NCI-H1105 (cell line): ENCODE measurements around the gene NCOA6.
A peak's percentile ranks its signal among the peaks of the same experiment; 100 is the strongest.

Experiments
- DNase-seq: peaks from one replicate; lab custom pipeline; 2025; lab: John Stamatoyannopoulos, UW

The NCOA6 gene

DNA sequence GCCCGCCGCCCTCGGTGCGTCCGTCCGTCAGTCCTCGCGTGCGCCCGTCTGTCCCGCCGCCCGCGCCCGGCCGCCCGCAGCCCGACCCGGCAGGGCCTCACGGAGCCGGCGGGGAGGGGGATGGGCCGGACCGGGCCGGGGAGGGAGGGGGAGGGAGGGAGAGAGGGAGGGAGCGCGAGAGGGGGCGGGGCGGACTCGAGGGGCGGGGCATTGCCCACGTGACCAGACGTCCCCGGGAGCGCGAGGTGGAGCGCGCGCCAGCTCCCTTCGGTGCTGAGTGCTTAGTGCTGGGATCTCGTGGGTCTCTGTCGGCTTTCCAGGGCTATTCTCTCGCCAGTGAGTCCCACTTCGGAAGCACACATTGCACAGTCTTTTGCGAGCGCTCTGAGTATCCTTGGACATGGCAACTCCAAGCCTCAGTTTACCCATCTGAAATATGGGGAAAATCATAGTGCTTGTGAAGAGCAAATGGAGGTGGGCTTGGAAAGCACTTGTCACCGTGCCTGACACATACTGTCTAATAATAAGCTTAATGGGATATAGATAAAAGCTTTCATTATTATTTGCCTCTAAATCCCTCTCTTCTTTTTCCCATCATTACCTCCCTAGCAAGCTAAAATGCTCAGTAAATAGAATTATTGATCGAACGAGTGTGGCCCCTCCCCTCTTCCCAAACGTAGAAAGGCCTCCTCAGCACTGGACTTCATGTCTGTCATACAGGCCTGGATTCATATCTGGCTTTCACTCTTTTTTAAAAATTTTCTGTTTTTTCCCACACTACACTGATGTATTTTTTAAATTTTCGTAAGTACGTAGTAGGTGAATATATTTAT lies at the start of gene NCOA6:
Gene NCOA6 (minus strand): TSS at position 122 of the 833 bp plus-strand sequence. CDS start 43,296 bp downstream, outside the sequence.
- DNase-seq: peak; percentile 84

DNA sequence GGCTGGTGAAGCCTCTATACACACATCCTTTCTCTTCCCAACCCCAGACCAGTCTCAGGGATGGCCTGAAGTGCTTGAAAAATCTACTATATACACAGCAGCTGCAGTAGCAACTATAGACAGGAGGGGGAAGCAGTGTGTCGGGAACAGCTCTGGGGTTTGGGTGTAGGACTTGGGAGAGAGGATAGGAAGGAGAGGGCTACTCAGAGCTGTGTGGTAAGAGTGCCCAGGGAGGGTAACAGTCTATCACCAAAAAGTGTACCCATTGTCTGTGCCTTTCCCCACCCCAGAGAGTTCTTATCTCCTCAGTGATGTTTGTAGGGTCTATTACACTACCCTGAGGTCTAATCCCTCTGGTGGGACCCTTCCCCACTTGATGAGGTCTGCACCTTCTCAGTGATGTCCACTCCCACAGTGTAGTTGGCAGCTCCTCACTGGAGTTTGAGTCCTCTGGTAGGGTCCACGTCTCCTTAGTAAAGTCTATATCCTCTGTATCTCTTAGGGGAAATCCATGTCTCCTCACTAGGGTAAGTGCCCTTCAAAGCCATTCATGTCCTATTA lies 48.7 kb upstream of the NCOA6 start:
- peak; percentile 48 for DNase-seq

DNA sequence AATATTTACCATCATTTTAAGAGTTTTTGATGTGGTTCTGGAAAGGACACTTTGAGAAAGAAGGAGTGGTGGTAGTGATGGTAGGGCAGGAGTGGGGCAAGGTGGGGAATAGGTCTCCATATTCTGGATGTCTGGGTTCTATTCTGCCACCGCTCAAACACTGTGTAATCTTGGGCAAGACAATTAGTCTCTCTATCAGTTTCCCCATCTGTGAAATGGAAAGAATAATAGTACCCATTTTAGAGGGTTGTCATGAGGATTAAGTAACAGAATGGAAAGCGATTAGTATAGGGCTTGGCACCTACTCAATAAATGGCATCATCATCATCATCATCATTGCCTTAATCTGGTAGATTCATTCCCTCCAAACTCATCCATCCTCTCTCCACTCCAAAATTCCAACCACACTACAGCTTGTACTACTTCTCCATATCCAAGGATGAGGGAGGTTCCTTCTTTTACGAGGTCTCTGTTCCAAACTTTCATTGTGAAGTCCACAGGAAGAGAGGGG lies 48.2 kb upstream of the NCOA6 start:
- no peak for DNase-seq

DNA sequence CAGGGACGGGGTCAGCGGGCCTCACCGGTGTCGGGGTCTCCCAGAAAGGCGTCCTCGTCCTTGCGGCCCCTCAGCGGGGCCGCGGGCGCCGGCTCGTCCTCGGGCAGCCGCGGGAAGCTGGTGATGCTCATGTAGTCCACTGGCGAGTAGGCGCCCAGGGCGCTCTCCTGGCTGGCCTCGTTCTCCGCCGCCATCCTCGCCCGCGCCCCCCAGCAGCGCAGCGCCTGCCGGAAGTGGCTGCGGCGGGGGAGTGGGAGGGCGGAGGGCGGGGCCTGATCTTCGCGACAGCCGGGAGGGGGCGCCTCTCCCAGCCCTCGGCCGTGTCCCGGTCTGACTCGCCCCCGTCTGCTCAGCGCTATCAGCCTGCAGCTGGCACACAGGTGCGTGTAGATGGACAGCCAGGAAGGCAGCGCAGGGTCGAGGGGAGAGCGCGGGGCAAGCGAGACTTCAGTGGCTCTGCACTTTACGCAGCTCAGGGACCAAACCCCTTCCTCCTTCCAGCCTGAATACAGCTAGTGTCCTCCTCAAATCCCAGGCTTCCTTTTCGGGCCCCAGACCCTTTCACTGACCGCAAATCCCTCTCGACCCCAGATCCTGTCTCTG lies 47.3 kb upstream of the NCOA6 start, which contains the start of gene GGT7:
Gene GGT7 (minus strand): TSS at position 235 of the 603 bp plus-strand sequence. CDS start 41 bp downstream, at position 194.
- peak; percentile 85 for DNase-seq

DNA sequence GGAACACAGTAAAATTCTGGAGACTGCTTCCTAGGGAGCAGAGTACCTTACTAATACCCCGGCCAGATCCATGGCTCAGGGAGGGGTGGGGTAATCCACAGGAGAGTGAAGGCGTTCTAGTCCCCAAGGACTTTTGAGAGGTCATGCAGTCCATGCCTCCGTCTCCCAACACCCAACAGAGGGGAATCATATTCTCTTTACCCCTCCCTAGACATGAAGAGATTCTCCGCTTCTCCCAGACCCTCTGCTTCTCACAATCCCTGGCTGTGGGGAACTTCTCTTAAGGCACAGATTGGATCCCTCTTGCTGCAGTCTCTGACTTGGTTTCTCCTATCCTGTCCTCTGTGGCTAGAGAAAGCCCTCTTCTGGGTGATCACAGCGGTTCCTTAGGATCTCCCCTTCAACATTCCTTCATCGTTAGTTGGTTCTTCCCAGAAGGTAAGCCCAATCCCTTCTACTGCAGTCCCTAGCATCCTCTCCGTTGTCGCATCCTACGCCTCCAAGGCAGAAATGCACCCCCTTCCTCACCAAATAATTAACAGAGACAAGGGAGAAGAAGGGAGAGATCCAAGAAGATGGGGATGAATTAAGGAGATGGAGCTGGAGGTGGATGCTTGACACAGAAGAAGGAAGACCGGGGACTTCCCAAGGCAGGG lies 46.6 kb upstream of the NCOA6 start:
- DNase-seq: no peak

DNA sequence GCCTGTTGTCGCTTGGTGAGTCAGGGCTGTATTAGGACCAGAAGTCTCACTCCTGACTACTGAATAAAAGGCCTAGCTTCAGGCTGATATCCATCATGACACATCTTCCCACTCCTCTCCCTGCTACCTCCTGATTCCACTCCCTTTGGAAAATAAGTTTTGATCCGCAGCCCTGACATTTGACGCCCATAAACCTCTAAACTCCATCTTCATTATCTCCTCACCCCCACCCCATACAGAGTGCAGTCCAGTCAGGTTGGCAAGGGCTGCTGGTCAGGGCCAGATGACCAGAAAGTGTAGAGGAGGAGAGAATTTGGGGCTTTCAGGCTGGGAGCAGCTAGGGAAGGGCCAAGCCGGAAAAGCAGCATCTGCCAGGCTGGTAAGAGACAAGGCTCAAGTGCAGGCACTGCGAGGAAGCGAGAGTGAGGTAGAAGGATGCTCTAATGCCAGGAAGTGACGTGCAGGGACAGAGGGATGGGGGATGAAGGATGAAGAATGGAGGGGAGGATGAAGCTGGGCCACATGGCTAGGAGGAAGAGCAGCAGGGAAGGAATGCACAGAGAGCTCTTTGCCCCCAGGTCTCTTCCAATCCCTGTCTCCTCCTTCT lies 46.0 kb upstream of the NCOA6 start:
- DNase-seq: no peak

DNA sequence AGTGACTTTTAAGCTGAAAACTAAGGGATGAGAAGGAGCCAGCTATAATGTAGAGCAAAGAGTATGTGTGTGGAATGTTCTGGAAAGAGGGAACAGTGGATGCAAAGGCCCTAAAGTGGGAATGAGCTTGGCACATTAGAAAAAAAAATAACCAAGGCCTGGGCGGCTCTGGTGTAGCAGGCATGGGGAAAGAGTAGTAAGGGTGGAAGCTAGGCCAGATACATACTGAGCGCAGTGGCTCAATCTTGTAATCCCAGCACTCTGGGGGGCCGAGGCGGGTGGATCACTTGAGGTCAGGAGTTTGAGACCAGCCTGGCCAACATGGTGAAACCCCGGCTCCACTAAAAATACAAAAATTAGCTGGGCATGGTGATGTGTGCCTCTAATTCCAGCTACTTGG lies 38.8 kb upstream of the NCOA6 start:
- no peak for DNase-seq

DNA sequence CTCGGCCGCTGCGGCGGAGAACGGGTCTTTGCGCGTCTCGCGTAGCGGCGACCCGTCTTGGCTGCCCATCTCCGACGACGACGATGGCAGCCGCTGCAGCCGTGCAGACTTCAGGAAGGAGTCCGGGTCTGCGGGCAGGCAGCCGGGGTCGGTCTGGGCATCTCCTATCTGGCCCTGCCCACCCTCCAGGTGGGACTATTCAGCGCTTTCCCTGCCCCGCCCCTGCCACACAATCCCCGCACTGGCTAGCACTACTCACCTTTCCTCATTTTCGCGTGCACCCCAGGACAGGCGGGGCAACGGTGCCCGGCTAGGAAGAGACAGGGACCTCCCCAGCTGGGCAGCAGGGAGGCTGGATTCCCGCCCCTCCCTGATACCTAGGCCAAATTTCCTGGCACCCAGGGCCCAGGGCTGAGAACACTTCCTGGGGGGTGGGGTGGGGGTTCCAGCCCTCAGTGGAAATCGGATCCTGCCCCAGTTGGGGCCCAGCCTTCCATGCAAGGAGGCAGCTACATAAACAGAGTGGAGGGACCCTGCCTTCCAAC lies 38.0 kb upstream of the NCOA6 start:
- no peak for DNase-seq

DNA sequence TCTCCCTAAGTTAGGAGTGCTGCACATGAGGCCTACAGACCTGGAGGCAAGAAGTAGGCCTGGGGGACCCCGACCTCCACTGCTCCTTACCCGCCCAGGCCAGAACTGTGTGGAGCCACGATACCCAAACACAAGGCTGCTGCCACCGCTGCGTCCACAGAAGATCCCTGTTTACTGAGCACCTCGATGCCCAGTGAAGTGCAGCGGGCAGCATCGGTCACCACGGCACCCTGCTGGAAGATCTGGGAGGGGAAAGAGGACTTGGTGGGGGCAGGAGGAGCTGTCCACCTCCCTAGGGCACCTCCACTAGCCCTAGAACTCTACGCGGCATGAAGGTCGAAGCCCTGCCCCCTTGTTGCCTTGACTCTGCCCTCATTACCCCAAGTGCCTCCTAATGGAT lies 37.3 kb upstream of the NCOA6 start:
- no peak for DNase-seq

DNA sequence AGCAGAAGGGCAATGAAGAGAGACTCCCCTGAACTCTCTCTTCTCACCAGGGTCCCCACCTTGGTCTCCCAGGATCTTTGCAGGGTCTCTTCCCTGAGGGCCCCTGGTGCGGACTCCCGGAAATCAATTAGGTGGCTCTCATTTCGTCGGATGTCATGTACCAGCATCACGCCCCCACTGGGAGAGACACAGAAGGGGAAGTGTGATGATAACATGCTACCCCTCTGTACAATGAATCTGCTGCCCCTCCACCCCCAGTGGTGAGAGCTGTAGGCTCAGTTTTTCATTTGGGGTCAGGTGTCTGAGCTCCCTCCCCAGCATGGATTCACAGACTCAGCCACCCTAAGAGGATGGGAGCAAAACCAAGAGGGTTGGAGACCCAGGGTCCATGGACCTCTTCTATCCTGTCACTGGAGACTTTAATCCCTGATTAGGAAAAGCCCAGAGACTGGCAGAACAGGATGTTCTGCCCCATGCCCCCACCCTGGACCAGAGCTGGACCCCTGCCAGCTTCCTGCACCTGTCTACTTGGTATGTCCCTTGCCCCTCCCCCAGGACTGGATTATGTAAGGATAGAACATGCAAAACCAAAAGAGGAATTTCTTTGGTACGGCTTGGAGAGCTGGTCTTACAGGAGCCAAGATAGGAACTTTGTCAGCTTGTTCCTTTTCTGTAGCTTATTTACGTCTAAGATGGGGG lies 36.1 kb upstream of the NCOA6 start:
- DNase-seq: peak; percentile 31

DNA sequence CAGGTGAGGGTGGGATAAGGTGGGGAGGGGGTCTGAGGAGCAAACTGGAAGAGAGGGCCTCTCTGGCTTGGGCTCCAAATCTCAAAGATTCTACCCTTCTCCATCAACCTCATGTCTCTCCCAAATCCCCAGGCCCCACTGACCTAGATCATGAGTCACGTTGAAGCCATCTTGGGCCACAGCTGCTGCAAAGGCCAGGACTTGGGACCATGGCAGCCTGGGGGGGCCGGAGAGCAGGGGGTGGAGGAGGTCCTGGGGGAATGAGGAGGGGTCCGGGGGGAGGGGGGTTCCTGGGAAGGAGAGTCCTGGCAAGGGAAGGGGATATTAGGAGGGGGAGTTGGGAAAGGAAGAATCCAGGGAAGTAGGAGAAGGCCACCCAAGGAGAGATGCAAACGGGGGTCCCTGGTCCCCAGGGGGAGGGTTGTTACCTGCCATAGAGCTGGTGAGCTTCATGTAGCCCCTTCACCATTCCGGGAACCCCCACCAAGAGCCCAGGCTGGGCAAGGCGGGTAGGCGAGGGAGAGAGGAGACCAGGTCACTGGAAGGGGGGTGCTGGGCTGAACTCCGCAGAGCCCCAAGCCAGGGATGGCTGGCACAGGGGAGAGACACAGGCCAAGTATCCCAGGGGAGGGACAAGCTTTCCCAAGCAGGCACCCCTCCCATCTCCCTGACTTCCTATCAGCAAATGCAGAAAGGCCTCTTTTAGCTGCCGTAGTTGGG lies 34.5 kb upstream of the NCOA6 start:
- no peak for DNase-seq

DNA sequence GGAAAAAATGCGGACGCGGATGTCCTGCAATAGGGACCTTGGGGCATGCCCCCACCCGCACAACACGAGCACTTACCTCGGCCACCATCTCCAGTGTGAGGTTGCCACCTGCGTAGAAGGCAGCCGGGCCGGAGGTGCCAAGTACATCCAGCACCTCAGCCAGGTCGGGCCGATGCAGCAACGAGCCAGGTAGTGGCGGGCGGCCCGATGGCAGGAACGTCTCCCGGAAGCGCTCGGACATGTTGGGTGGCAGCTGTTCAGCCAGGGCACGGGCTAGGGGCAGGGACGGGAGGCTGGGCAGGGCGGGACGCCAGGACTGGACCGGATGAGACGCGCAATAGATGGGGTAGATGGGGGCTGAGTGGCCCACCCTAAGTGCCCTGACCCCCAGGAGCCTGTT lies 33.9 kb upstream of the NCOA6 start:
- DNase-seq: no peak

DNA sequence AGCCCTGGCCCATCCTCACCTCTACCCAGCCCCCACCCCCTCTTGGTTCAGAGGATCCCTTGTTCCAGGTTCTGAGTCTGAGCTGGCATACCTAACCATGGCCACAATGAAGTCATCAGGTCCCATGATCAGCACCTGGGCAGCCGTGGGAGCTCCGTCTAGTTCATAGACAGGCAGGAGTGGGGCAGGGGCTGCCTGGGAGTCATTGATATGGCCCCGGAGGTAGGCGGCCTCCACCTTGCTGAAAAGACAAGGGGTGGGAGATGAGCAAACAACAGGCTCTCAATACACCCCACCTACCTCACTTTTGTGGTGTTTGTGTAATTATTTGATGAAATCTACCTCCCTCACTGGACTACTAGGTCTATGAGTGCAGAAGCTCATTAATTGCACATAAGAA lies 26.8 kb upstream of the NCOA6 start:
- DNase-seq: no peak

DNA sequence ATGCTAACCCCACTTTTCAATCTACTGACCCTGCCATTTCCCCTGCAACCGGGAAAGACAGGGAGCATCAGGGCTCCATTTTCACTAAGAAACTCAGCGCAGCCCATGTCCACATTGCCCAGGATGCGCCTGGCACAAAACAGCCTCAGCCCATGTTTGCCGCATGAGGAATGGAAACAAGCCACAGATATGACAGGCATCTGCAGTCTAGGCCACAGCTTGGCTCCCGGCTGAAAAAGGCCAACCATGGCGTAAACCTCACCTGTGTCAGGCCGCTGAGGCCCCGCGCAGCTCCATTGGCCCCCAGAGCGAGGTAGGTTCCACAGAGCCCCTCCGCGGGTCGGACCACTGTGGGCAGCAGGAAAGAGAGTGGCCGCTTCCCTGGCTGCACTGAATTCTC lies 25.5 kb upstream of the NCOA6 start:
- no peak for DNase-seq

DNA sequence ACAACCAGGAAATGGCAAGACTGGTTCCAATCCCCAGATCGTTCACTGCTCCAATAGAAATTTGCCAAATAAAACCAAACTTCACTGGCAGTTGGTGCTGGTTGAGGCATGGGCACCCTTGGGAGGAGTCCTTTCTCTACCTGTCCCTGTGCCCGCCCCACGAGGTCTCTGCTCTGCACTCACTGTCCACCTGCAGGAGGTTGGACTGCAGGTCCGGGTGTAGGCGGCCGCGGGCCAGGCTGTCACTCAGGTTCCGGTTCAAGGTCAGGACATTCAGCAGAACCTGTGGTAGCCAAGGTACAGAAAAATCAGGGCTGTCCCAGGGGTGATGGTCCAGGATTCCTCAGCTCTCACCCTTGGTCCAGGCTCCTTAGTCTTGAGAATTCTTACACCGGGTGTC lies 24.3 kb upstream of the NCOA6 start:
- DNase-seq: no peak

DNA sequence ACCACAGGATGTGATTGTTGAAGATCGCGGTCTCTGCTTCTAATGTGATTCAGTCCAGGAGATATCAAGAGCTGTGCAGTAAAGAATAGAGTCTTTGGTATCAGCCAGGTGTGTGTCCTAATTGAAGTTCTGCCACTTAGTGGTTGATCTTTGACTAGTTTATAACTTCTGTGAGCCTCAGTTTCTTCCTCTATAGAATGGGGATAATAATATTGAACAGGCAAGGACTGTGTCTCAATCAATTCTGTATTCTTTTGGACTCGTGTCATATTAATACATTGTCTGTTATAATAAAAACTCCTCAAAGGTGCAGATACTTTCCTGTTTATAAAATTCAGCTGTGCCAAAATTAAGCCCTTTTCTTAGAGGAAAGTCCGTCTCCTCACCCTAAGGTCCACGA lies 23.1 kb upstream of the NCOA6 start:
- DNase-seq: no peak

DNA sequence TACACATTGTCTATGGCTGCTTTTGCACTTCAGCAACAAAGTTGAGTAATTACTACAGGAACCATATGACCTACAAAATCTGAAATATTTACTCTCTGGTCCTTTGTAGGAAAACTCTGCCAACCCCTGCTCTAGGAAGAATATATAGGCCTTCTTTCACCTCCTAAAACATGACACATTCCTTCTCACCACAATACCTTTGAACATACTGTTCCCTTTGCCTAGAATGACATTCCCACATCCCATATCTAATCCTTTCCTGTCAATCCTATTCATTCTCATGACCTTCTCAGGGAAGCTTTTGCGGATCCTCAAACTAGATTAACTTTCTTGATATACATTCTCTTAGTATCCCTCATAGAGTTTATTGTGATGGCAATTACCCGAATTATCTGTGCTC lies 18.0 kb upstream of the NCOA6 start:
- no peak for DNase-seq

DNA sequence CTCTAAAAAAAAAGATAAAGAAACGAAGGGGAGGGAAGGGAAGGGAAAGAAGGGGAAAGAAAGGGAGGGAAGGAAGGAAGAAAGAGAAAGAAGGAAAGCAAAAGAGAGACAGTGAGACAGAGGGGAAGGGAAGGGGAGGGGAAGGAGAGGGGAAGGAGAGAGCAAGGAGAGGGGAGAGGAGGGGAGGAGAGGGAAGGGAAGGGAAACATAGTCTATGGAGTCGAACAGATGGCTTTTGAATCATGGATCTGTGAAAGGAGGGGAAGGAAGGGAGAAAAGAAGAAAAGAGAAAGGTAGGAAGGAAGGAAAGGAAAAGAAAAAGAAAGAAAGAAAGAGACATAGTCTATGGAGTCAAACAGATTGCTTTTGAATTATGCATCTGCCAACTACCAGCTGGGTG lies 16.7 kb upstream of the NCOA6 start:
- DNase-seq: no peak

DNA sequence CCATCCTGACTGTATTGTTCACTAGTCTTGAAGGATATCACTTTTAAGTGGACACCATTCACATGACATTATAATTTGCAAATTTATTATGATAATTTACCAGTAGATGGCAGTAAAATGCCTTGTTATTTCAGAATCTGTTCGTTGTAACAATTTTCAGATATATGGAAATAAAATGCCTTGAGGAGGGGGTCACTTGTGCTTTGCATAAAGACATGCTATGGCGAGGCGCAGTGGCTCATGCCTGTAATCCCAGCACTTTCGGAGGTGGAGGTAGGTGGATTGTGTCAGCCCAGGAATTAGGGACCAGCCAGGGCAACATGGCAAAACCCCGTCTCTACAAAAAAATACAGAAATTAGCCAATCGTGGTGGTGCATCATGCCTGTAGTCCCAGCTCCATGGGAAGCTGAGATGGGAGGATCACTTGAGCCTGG lies 9.0 kb upstream of the NCOA6 start:
- DNase-seq: peak; percentile 35

DNA sequence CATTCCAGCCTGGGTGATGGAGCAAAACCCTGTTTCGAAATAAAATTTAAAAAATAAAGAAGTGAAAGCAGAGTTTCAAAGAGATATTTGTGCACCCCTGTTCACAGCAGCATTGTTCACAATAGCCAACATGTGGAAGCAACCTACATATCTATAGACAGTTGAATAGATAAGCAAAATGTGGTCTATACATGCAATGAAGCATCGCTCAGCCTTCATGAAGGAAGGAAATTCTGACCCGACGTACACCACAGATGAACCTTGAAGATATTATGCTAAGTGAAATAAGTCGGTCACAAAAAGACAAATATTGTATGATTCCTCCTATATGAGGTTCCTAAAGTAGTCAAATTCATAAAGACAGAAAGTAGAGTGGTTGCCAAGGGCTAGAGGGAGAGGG lies 6.5 kb upstream of the NCOA6 start:
- DNase-seq: no peak
